ENCODE results near the gene ZFAND3.
"Not testable (repeated sequence)": the region's sequence is repeated elsewhere in the genome, so short reads cannot be mapped to it uniquely, and the experiment has no call there.

GRCh38 chr6:37993194-37993593, 173.7 kb downstream of the ZFAND3 start:
- not testable (repeated sequence) for TF ChIP-seq CTCF (IDR thresholded peaks at IDR 0.05; ENCODE audit: extremely low read depth in 1 of 2, insufficient read depth in 1 of 2, low read depth in 1 of 2, low read length in 2 of 2); EZH2 (IDR thresholded peaks at IDR 0.05; ENCODE audit: borderline replicate concordance, low read depth, low read length, severe bottlenecking); MYC (IDR thresholded peaks at IDR 0.05; ENCODE audit: low read depth, low read length); POLR2AphosphoS5 (IDR thresholded peaks at IDR 0.05; ENCODE audit: insufficient read depth, low read depth, low read length); POLR2A (IDR thresholded peaks at IDR 0.05; ENCODE audit: low read depth, low read length)
